Upper lobe of left lung (tissue), 4 donors: ENCODE data around the gene KIF1A.

ENCODE experiments used
- CTCF ChIP-seq, 6 experiments: fragments of 450-650 bp in 4 of 6; fragments of 200-600 bp in 2 of 6; sonication (generic) in 2 of 6; IDR thresholded peaks; one replicate each; pipeline ENCODE4 v1.5.1; 2016 to 2019; ENCODE audit warnings: antibody characterized with exemption in 6 of 6
- POLR2A ChIP-seq, 4 donors: fragments of 450-650 bp; IDR thresholded peaks; one replicate each; pipeline ENCODE4 v1.5.1; 2016 to 2017; ENCODE audit warnings: antibody characterized with exemption in 4 of 4, mild to moderate bottlenecking in 2 of 4

- TF ChIP-seq CTCF (IDR thresholded peaks at IDR 0.05) (no peak), POLR2A (IDR thresholded peaks at IDR 0.05) (no peak)
These were observed 9.4 kb downstream of the KIF1A start for GRCh38 chr2:240810621-240811020.
